ENCODE results near the gene CHRNE. TPM values are rescaled to one million over a fixed set of nuclear protein-coding genes. Genes with fewer than 3 reads are reported as not detected.
A peak's percentile ranks its signal among the peaks of the same experiment; 100 is the strongest.

CHRNE gene
- total RNA-seq, 1 experiment from 2014 or later: 0.31 TPM

DNA sequence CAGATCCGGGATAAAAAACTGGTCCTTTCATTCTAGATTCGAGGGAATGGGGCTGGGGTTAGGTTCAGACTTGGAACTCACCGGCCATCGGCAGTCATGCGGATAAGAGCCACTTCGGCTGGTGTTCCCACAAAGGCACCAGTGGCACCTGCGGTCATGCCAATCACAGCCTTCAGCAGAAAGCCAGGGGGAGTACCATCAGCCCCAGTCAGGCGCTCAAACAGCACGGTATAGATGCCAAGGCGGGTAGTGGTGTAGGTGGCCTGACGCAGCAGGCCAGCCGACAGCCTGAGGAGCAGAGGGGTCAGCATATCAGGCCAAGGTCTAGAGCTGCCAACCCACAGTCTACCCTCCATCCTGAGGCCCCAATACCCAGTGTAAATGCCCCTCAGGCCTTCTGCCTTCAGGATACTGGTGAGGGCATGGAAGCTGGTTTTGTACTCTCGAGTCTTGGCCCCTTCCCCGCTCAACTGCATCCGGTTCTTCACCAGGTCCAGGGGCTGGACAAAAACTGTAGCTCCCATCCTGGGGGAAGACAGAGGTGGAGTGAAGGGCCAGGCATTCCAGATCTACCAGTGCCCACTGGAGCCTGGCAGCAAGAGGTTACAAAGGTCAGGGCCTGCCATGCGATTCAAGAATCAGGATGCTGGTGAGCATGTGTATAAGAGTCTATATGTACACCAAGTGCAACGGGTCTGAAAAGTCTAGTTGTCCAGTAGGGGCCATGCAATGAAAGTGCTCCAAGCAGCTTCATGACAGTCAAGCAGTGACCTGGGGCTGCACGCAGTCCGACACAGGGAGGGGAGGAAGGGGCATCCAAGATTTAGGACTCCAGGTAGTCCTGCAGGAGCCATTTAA lies 36.0 kb upstream of the CHRNE start:
- Histone ChIP-seq H3K14ac (ENCODE audit: insufficient read depth, low read length) (peak overlapping the region; percentile 91), H2BK5ac (ENCODE audit: insufficient read length, low read length) (no peak overlapping the region), H3T11ph (ENCODE audit: low read length) (no peak overlapping the region), H3K9me3 (ENCODE audit: control insufficient read depth, low read depth, low read length) (no peaks in the 10 kb centered on the region), H3K4me2 (ENCODE audit: insufficient read depth, insufficient read length, low read length) (peak overlapping the region; percentile 80), H2BK20ac (ENCODE audit: low read depth, low read length, poor library complexity, severe bottlenecking) (no peak overlapping the region), H4K8ac (replicated peaks; ENCODE audit: insufficient read length, low read depth, low read length) (no peak overlapping the region), H3K27me3 (ENCODE audit: insufficient read depth, low read length) (no peaks in the 10 kb centered on the region), H2BK120ac (ENCODE audit: low read depth, low read length, poor library complexity, severe bottlenecking) (no peak overlapping the region), H2AK5ac (ENCODE audit: insufficient read length, low read length) (no peak overlapping the region), H2AFZ (ENCODE audit: low read length) (no peak overlapping the region), H4K5ac (ENCODE audit: insufficient read length, low read depth, low read length) (no peak overlapping the region), H3K4me1 (ENCODE audit: insufficient read depth, low read length) (no peaks in the 10 kb centered on the region), H2BK15ac (ENCODE audit: low read depth, low read length) (no peak overlapping the region), H3K79me2 (ENCODE audit: insufficient read depth, low read length) (peaks cover 6% of the 10 kb centered on the region; the same call in 1 of the 2 replicates), H4K91ac (ENCODE audit: insufficient read length, low read depth, low read length) (no peak overlapping the region), H3K79me1 (ENCODE audit: insufficient read depth, low read depth, low read length, poor library complexity, severe bottlenecking) (peaks cover 5% of the 10 kb centered on the region), H3K23ac (ENCODE audit: insufficient read length, low read depth, low read length) (no peak overlapping the region), H3K56ac (ENCODE audit: insufficient read length, low read depth, low read length) (no peak overlapping the region), H3K23me2 (ENCODE audit: insufficient read length, low read depth, low read length, poor library complexity, severe bottlenecking) (peaks cover 17% of the 10 kb centered on the region), H4K20me1 (ENCODE audit: control insufficient read depth, insufficient read depth, insufficient read length) (peaks cover 7% of the 10 kb centered on the region), H3K18ac (ENCODE audit: insufficient read length, low read depth, low read length) (no peak overlapping the region), H3K4ac (ENCODE audit: low read depth, low read length) (no peak overlapping the region), H3K27ac (ENCODE audit: insufficient read length, low read depth, low read length) (peak overlapping the region; percentile 81), H2BK12ac (ENCODE audit: insufficient read length, low read depth, low read length) (no peak overlapping the region), H3K9ac (ENCODE audit: extremely low read depth, insufficient read length, low read length) (peak overlapping the region; percentile 71)
- H3K4me1 Mint-ChIP-seq: peaks cover 25 to 35% of the 10 kb centered on the region in 2 experiments
- H3K27me3 Mint-ChIP-seq (ENCODE audit: low read depth): peaks cover 1% of the 10 kb centered on the region
- H3K9me3 Mint-ChIP-seq: no peaks in the 10 kb centered on the region; a peak in 1 of 5 replicates
- H3K36me3 Mint-ChIP-seq (ENCODE audit: insufficient read depth in 1 of 3, low read depth in 3 of 3): peaks cover 27 to 65% (median 48%) of the 10 kb centered on the region in 3 experiments
- TF ChIP-seq, protein P1, sequence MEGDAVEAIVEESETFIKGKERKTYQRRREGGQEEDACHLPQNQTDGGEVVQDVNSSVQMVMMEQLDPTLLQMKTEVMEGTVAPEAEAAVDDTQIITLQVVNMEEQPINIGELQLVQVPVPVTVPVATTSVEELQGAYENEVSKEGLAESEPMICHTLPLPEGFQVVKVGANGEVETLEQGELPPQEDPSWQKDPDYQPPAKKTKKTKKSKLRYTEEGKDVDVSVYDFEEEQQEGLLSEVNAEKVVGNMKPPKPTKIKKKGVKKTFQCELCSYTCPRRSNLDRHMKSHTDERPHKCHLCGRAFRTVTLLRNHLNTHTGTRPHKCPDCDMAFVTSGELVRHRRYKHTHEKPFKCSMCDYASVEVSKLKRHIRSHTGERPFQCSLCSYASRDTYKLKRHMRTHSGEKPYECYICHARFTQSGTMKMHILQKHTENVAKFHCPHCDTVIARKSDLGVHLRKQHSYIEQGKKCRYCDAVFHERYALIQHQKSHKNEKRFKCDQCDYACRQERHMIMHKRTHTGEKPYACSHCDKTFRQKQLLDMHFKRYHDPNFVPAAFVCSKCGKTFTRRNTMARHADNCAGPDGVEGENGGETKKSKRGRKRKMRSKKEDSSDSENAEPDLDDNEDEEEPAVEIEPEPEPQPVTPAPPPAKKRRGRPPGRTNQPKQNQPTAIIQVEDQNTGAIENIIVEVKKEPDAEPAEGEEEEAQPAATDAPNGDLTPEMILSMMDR (conservative IDR thresholded peaks at IDR 0.05): no peak
- peak; percentile 28 for DNase-seq
- peak overlapping the region; percentile 95 to 98 for H3K4me3 Mint-ChIP-seq
- no CpG with 5 or more reads among the region's 19 CpGs for WGBS (ENCODE audit: extremely low coverage, insufficient read length, low lambda C conversion rate)
- H3K27ac Mint-ChIP-seq: peak overlapping the region; percentile 91 to 100 (median 97)

Measured in H9 (cell line).